ENCODE measurements around the gene SPATS2. TPM values are rescaled to one million over a fixed set of nuclear protein-coding genes. Genes with fewer than 3 reads are reported as not detected.

Gene SPATS2
- total and polyA plus RNA-seq, 2 donors (not counting 3 experiments of a cell fraction or from before 2014, with no cell fraction given): 55.8 to 66.5 TPM

GRCh38 chr12:49534731-49535278 lies 167.5 kb downstream of the SPATS2 start:
- Histone ChIP-seq H2AFZ (ENCODE audit: low read depth, low read length) (no peak overlapping the region), H3K36me3 (ENCODE audit: control insufficient read depth in 2 of 2, extremely low read depth in 1 of 2, insufficient read depth in 2 of 2, low read length in 2 of 2) (no peaks in the 10 kb centered on the region), H3K9ac (replicated peaks; ENCODE audit: extremely low read depth, insufficient read depth, low read length) (no peak overlapping the region), H3K27ac (ENCODE audit: insufficient read depth, low read depth, low read length) (no peak overlapping the region), H3K9me1 (replicated peaks; ENCODE audit: control insufficient read depth, extremely low read depth, insufficient read depth, low read length) (no peaks in the 10 kb centered on the region), H3K79me2 (ENCODE audit: control insufficient read depth, insufficient read depth, low read length) (no peaks in the 10 kb centered on the region), H3K9me3 (replicated peaks; ENCODE audit: control insufficient read depth, insufficient read depth, low read length) (no peaks in the 10 kb centered on the region), H3K4me1 (ENCODE audit: control insufficient read depth, extremely low read depth, insufficient read depth, low read length) (peaks cover 8% of the 10 kb centered on the region), H3K4me2 (ENCODE audit: insufficient read depth, low read length) (no peak overlapping the region), H4K20me1 (replicated peaks; ENCODE audit: control insufficient read depth, extremely low read depth, insufficient read depth, low read length) (no peaks in the 10 kb centered on the region), H3K4me3 (replicated peaks in 1 of 3; ENCODE audit: insufficient read depth in 1 of 3, low read depth in 1 of 3, low read length in 3 of 3) (no peak overlapping the region), H3K27me3 (ENCODE audit: control insufficient read depth in 2 of 2, insufficient read depth in 2 of 2, low read length in 2 of 2) (peaks cover 14 to 27% of the 10 kb centered on the region in 2 experiments)
- no TSS peak for BruUV-seq (replicated peaks)
- no peak for FAIRE-seq
- POLR2A ChIA-PET: no interaction called here
- CTCF ChIA-PET: interaction anchor here (0.5 to 7.0 kb wide), 8 partner anchors 10 to 246 kb away, joined by 3 to 43 read pairs (median 4); no protein-coding TSS in a partner anchor
- no peak for TF ChIP-seq POLR2A (IDR thresholded peaks at IDR 0.05; ENCODE audit: low read depth, low read length)
- no peak for DNase-seq (ENCODE audit: low read depth, low spot score)
- intact Hi-C loops (cut with micrococcal nuclease): no loop called here
- dilution Hi-C loops (cut with MboI; ENCODE audit: extremely low pct_ligation_motif_present, low sequenced_read_pairs): no loop called here

- ChIA-PET POLR2A (no interaction called here), CTCF (interaction anchor here (1.2 to 7.0 kb wide), 7 partner anchors 10 to 248 kb away, joined by 3 to 43 read pairs (median 5); no protein-coding TSS in a partner anchor)
- no peak overlapping the region for H3K4me2 ChIP-seq (ENCODE audit: insufficient read depth, low read length)
- no TSS peak for BruUV-seq (replicated peaks)
- H3K9me1 ChIP-seq (replicated peaks; ENCODE audit: control insufficient read depth, extremely low read depth, insufficient read depth, low read length): no peaks in the 10 kb centered on the region
- H3K4me1 ChIP-seq (ENCODE audit: control insufficient read depth, extremely low read depth, insufficient read depth, low read length): peaks cover 8% of the 10 kb centered on the region
- H3K79me2 ChIP-seq (ENCODE audit: control insufficient read depth, insufficient read depth, low read length): no peaks in the 10 kb centered on the region
- H3K27ac ChIP-seq (ENCODE audit: insufficient read depth, low read depth, low read length): no peak overlapping the region
- FAIRE-seq (no peak), DNase-seq (ENCODE audit: low read depth, low spot score) (no peak)
- H3K9me3 ChIP-seq (replicated peaks; ENCODE audit: control insufficient read depth, insufficient read depth, low read length): no peaks in the 10 kb centered on the region
- peaks cover 20 to 35% of the 10 kb centered on the region in 2 experiments for H3K27me3 ChIP-seq (ENCODE audit: control insufficient read depth in 2 of 2, insufficient read depth in 2 of 2, low read length in 2 of 2)
- intact Hi-C loops (cut with micrococcal nuclease): no loop called here
- no peak overlapping the region for H3K9ac ChIP-seq (replicated peaks; ENCODE audit: extremely low read depth, insufficient read depth, low read length)
- H4K20me1 ChIP-seq (replicated peaks; ENCODE audit: control insufficient read depth, extremely low read depth, insufficient read depth, low read length): no peaks in the 10 kb centered on the region
- H3K36me3 ChIP-seq (ENCODE audit: control insufficient read depth in 2 of 2, extremely low read depth in 1 of 2, insufficient read depth in 2 of 2, low read length in 2 of 2): no peaks in the 10 kb centered on the region
- dilution Hi-C loops (cut with MboI; ENCODE audit: extremely low pct_ligation_motif_present, low sequenced_read_pairs): no loop called here
- H2AFZ ChIP-seq (ENCODE audit: low read depth, low read length): no peak overlapping the region
- H3K4me3 ChIP-seq (replicated peaks in 1 of 3; ENCODE audit: insufficient read depth in 1 of 3, low read depth in 1 of 3, low read length in 3 of 3): no peak overlapping the region
- TF ChIP-seq, protein P1, sequence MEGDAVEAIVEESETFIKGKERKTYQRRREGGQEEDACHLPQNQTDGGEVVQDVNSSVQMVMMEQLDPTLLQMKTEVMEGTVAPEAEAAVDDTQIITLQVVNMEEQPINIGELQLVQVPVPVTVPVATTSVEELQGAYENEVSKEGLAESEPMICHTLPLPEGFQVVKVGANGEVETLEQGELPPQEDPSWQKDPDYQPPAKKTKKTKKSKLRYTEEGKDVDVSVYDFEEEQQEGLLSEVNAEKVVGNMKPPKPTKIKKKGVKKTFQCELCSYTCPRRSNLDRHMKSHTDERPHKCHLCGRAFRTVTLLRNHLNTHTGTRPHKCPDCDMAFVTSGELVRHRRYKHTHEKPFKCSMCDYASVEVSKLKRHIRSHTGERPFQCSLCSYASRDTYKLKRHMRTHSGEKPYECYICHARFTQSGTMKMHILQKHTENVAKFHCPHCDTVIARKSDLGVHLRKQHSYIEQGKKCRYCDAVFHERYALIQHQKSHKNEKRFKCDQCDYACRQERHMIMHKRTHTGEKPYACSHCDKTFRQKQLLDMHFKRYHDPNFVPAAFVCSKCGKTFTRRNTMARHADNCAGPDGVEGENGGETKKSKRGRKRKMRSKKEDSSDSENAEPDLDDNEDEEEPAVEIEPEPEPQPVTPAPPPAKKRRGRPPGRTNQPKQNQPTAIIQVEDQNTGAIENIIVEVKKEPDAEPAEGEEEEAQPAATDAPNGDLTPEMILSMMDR (IDR thresholded peaks at IDR 0.05; ENCODE audit: extremely low read depth in 1 of 2, insufficient read depth in 1 of 2, low read depth in 1 of 2, low read length in 2 of 2): no peak
- TF ChIP-seq POLR2AphosphoS5 (IDR thresholded peaks at IDR 0.05; ENCODE audit: insufficient read depth, low read depth, low read length): no peak
- TF ChIP-seq JUN (IDR thresholded peaks at IDR 0.05; ENCODE audit: borderline replicate concordance, insufficient read depth, insufficient read length, low read depth): no peak
- TF ChIP-seq EZH2 (IDR thresholded peaks at IDR 0.05; ENCODE audit: borderline replicate concordance, low read depth, low read length, severe bottlenecking): no peak
- TF ChIP-seq GATA2 (IDR thresholded peaks at IDR 0.05; ENCODE audit: insufficient read depth, insufficient read length, low read depth, low read length): no peak
- TF ChIP-seq POLR2A (IDR thresholded peaks at IDR 0.05; ENCODE audit: low read depth, low read length): no peak
- no peak for TF ChIP-seq MAX (IDR thresholded peaks at IDR 0.05; ENCODE audit: insufficient read depth, insufficient read length)
- no peak for TF ChIP-seq FOS (IDR thresholded peaks at IDR 0.05; ENCODE audit: borderline replicate concordance, insufficient read depth, low read length)
- no peak for TF ChIP-seq MYC (IDR thresholded peaks at IDR 0.05; ENCODE audit: low read depth, low read length)
Measured at GRCh38 chr12:49535921-49536525, 168.8 kb downstream of the SPATS2 start.

Measured in endothelial cell of umbilical vein (primary cell).